Activated B cell treated with CpG ODN at 0.5 μM for 24 hours (primary cell): Measurements from ENCODE around the gene EN2. TPM values are rescaled to one million over a fixed set of nuclear protein-coding genes. Genes with fewer than 3 reads are reported as not detected.

ENCODE experiments used
- ATAC-seq: fragments of 200-7000 bp; cut with Tn5 transposase; one replicate; pipeline ENCODE4 v1.10.0; 2021; ENCODE audit warnings: low read depth, mild to moderate bottlenecking, moderate library complexity
- CTCF ChIA-PET: fragments of 350-600 bp; sonication (Branson Sonifier 250); formaldehyde crosslinking; loops from one replicate; lab custom pipeline; 2021; ENCODE audit warnings: antibody characterized with exemption; lab: Charles Lee
- POLR2A ChIA-PET: fragments of 350-600 bp; sonication (Branson Sonifier 250); formaldehyde crosslinking; loops from one replicate; lab custom pipeline; 2021; ENCODE audit warnings: antibody characterized with exemption; lab: Charles Lee
- DNase-seq: peaks from one replicate; pipeline ENCODE4 v3.0.0; 2022
- H3K27ac Mint-ChIP-seq: one replicate; pipeline ENCODE4 v1.8.0; 2020; ENCODE audit warnings: mixed read lengths
- H3K27me3 Mint-ChIP-seq: one replicate; pipeline ENCODE4 v1.8.0; 2021; ENCODE audit warnings: mixed read lengths
- H3K36me3 Mint-ChIP-seq: one replicate; pipeline ENCODE4 v1.8.0; 2021; ENCODE audit warnings: low read depth, mixed read lengths
- H3K4me1 Mint-ChIP-seq: one replicate; pipeline ENCODE4 v1.8.0; 2021; ENCODE audit warnings: mixed read lengths
- H3K4me3 Mint-ChIP-seq: one replicate; pipeline ENCODE4 v1.8.0; 2020; ENCODE audit warnings: mild to moderate bottlenecking, mixed read lengths
- H3K9me3 Mint-ChIP-seq: one replicate; pipeline ENCODE4 v1.8.0; 2020; ENCODE audit warnings: mixed read lengths
- intact Hi-C: fragments of 100-400 bp; cut with micrococcal nuclease; formaldehyde crosslinking; loops from one replicate; pipeline ENCODE4 v1.15.1; 2024
- total RNA-seq: library from RNA; stranded (reverse); gene quantifications from 2 replicates; pipeline ENCODE4 v1.2.3, GENCODE V29; 2022
- TF ChIP-seq, protein P1 (sequence below): fragments of 200-600 bp; IDR thresholded peaks from one replicate; pipeline ENCODE4 v1.8.0; 2022; ENCODE audit warnings: antibody characterized with exemption, mild to moderate bottlenecking

The EN2 gene
- total RNA-seq, 1 donor from 2014 or later, result not detected

DNA sequence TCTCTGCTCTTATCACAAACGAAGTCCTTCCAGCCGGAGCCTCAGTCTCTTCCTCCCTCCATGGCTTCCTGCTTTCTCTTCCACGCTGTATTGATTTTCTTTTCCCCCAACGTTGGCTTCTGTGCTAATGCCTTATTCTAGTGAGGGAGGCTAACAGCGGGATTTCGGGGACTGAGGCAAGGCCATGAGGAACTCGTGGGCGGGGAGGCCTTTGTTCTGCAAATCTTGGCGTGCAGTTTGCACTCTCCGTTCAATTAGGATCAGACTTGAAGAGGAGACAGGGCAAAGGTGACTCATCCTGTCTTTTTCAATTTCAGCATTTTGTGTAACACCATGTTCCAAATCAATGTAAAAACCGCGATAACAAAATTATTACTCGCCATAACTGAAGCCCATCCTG, 25.3 kb downstream of the EN2 start:
- no peak overlapping the region for H3K27ac Mint-ChIP-seq
- ChIA-PET POLR2A (no interaction called here), CTCF (no interaction called here)
- intact Hi-C loops, result no loop called here
- H3K4me3 Mint-ChIP-seq, result no peak overlapping the region
- H3K27me3 Mint-ChIP-seq, result peaks cover 25% of the 10 kb centered on the region
- no peaks in the 10 kb centered on the region for H3K4me1 Mint-ChIP-seq
- no peaks in the 10 kb centered on the region for H3K9me3 Mint-ChIP-seq
- DNase-seq (no peak), ATAC-seq (no peak)
- TF ChIP-seq, protein P1, sequence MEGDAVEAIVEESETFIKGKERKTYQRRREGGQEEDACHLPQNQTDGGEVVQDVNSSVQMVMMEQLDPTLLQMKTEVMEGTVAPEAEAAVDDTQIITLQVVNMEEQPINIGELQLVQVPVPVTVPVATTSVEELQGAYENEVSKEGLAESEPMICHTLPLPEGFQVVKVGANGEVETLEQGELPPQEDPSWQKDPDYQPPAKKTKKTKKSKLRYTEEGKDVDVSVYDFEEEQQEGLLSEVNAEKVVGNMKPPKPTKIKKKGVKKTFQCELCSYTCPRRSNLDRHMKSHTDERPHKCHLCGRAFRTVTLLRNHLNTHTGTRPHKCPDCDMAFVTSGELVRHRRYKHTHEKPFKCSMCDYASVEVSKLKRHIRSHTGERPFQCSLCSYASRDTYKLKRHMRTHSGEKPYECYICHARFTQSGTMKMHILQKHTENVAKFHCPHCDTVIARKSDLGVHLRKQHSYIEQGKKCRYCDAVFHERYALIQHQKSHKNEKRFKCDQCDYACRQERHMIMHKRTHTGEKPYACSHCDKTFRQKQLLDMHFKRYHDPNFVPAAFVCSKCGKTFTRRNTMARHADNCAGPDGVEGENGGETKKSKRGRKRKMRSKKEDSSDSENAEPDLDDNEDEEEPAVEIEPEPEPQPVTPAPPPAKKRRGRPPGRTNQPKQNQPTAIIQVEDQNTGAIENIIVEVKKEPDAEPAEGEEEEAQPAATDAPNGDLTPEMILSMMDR, result no peak
- H3K36me3 Mint-ChIP-seq, result no peaks in the 10 kb centered on the region

DNA sequence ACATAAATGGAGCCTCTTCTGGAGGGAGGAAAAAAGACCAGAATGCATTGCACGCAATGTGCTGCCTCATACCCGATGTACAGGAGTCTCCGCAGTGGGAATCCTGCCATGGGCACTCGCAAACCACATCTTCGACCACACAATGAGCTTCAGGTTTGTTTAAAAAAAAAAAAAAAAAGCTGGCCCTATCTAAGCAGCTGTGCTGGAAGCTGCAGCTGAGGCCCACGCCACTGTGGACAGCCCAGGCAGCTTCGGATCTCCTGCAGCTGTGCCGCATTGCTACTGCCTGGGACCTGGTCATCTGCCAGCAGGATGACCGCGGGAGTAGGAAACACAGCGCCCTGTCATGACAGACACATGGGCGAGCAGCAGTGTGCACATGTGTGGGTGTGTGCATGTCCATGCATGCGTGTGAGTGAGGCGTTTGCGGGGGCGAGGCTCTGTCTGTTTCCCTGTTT, 26.0 kb downstream of the EN2 start:
- Mint-ChIP-seq H3K36me3 (no peaks in the 10 kb centered on the region), H3K4me1 (peaks cover 3% of the 10 kb centered on the region), H3K27ac (no peak overlapping the region), H3K4me3 (no peak overlapping the region), H3K9me3 (no peaks in the 10 kb centered on the region), H3K27me3 (peaks cover 24% of the 10 kb centered on the region)
- CTCF ChIA-PET, result no interaction called here
- POLR2A ChIA-PET, result no interaction called here
- no peak for ATAC-seq
- intact Hi-C loops, result no loop called here
- DNase-seq, result no peak
- TF ChIP-seq, protein P1, result no peak

DNA sequence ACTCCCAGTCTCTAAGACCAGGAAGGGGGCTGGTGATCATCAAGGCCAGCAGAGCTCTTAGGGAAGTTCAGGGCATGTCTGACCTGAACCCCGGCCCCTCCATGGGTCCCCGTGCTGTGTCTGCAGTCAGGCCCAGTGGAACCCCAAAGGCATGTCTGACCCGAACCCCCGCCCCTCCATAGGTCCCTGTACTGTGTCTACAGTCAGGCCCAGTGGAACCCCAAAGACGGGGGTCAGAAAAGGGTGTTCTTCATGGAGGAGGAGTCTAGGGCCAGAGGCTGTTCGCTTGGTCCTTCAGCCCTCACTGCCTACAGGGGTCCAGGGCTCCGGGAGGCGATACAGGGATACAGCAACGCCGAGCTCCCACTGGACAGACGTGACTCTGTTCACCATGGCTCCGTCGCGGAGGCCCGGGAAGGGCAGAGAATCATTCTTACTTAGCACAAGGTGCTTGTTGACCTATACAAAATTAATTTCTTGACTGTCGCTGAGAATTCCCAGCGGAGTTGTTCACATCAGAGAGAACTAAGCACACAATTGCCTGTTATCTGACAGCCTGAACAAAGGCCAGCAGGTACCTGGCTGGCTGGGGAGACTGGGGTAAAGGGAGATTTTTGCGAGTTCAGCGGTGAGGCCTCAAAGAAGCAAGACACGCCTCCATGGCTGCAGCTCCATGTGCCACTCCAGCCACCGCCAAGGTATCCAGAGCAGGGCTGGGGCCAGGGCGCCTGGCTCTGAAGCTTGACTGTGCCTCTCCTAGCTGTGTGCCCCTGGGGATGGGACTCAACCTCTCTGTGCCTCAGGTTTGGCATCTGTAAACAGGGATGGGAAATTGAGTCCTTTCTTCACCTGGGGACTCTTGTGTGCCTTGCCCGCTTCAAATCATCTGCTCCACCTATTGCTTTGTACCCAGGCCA, 26.8 kb downstream of the EN2 start:
- ATAC-seq (no peak), DNase-seq (no peak)
- no peak overlapping the region for H3K4me3 Mint-ChIP-seq
- H3K4me1 Mint-ChIP-seq, result peaks cover 7% of the 10 kb centered on the region
- ChIA-PET CTCF (no interaction called here), POLR2A (no interaction called here)
- H3K9me3 Mint-ChIP-seq, result no peaks in the 10 kb centered on the region
- TF ChIP-seq, protein P1, result no peak
- H3K36me3 Mint-ChIP-seq, result no peaks in the 10 kb centered on the region
- intact Hi-C loops, result no loop called here
- H3K27ac Mint-ChIP-seq, result no peak overlapping the region
- peaks cover 21% of the 10 kb centered on the region for H3K27me3 Mint-ChIP-seq

DNA sequence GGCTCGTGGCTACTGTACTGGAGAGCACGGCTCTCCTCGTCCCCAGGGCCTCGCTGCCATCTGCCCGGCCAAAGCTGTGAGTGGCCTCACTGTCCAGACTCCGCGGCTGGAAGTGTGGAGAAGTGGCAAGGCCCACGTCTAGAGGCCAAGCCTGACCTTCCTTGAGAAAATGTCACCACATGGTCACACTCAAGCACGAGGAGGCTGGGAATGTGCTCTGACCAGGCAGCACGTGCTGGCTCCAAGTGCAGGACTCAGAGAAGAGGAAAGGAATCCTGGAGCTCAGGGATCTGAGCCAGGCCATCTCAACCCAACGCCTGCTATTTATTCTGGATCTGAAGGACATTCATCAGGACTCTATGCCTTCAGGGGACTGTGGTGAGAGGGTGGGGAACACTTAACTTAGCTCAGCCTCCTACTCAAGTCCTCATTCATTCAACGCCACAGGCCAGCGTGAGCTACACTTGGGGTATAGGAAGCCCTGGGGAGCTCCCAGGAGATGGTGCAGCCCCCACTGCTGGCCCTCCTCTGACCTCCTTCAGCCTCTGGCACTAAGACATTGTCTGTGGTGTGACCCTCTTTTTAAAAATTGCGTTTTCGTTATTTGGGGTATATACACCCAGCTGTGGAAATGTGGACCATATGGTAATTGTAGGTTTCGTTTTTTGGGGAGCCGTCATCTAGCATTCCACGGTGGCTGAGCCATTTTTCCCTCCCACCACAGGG, 29.0 kb downstream of the EN2 start:
- no peaks in the 10 kb centered on the region for H3K9me3 Mint-ChIP-seq
- TF ChIP-seq, protein P1, result no peak
- peaks cover 2% of the 10 kb centered on the region for H3K36me3 Mint-ChIP-seq
- peaks cover 18% of the 10 kb centered on the region for H3K27me3 Mint-ChIP-seq
- ChIA-PET POLR2A (no interaction called here), CTCF (no interaction called here)
- ATAC-seq, result no peak
- intact Hi-C loops, result no loop called here
- no peak overlapping the region for H3K4me3 Mint-ChIP-seq
- H3K4me1 Mint-ChIP-seq, result peaks cover 23% of the 10 kb centered on the region
- no peak for DNase-seq
- H3K27ac Mint-ChIP-seq, result no peak overlapping the region
